Measurements from ENCODE around the gene TWF2.

Gene TWF2

DNA sequence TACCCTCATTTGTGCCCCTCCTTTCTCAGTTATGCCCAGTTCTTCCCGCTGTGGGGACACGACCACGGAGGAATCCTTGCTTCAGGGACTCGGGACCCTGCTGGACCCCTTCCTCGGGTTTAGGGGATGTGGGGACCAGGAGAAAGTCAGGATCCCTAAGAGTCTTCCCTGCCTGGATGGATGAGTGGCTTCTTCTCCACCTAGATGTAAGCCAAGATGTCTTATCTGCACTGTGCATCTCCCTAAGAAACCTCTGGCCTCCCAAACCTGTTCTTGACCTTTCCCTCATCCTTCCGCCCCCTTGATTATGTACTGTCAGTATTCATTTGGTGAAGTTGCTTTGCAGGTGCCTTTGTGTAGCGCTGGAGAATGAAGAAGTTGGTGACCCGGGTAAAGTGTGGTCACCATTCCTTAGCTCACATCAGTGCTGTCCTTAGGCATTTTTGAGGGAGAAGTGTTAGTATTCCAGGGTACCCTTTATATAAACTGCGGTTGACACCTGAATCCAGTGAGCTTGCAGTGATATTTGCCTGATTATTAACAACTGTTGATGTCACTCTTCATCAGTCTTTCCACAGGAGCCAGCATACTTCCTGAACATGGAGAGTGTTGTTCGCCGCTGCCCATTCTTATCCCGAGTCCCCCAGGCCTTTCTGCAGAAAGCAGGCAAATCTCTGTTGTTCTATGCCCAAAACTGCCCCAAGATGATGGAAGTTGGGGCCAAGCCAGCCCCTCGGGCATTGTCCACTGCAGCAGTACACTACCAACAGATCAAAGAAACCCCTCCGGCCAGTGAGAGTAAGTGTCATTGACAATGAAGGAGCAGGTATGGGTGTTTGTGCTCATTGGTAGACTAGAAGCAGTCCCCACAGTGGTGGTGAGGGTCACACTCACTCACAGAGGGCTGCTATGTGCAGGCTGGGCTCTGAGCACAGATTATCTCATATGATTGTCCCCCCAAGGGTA lies 40.0 kb downstream of the TWF2 start:
- no peak for DNase-seq

DNA sequence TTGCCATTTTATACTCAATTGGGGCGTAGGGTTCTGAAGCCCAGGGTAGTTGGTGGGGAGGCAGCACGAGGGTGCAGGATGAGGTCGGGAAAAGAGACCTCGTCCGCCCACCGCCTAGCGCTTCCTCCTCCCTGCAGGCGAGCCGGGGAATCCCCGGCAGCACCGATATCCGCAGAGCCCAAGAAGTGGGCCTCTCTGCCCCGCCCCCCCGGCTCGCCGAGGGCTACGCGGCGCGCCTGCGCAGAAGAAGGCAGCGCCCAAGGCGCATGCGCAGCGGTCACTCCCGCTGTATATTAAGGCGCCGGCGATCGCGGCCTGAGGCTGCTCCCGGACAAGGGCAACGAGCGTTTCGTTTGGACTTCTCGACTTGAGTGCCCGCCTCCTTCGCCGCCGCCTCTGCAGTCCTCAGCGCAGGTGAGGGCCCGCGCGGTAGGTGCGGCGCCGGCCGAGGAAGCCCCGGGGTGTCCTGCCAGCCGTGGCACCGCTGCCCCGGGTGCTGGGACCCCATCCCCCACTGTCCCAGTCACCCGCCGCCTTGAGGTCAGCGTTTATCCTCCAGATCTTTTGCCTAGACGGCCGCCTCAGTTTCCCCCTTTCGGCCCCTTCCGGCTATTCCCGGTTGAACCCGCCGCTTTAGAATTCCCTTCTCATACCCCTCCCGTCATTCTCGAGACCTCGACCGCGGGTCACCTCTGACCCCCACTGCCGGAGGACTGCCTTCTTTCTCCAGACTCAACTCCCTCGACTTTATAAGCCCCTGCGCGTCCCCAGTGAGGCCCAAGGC lies 40.9 kb downstream of the TWF2 start, which contains the start of gene ALAS1:
Gene ALAS1, plus strand, starts transcription at position 319 of the 784 bp plus-strand sequence. CDS start 1,082 bp downstream, outside the sequence.
- DNase-seq = peak; percentile 97

DNA sequence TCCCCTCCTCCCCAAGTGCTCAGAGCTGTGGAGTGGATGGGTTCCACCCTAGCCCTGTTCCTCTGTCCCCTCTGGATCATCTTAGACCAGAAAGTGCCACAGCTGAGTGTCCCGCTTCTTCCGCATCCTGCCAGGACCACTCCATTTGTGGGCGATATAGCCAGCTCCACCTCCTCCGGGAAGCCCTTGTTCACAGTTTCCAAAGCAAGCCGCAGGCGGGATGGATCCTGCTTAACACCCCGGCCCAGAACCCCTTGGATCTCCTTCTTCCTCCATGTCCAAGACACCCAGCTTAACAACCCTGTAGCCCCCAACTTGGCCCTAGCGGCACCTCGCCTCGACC lies 41.5 kb downstream of the TWF2 start:
- DNase-seq = no peak

DNA sequence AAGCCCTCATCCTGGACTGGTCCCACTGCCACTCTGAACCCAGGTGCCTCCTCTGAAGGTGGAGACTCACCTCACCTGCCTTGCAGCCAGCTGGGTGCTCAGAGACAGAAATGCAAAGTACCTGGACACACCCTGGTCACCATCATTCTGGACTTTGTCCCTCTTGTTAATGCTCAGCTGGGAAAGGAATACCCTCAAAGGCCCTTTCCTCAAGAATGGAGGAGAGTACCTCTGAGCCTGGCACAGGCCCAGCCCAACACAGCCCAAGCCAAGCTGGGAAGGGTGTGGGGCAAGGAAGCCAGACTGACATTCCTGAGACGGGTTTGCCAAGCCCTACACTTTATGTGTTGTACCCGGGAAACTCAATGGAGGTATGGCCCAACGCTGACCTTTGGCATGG lies 42.0 kb downstream of the TWF2 start:
- no peak for DNase-seq

DNA sequence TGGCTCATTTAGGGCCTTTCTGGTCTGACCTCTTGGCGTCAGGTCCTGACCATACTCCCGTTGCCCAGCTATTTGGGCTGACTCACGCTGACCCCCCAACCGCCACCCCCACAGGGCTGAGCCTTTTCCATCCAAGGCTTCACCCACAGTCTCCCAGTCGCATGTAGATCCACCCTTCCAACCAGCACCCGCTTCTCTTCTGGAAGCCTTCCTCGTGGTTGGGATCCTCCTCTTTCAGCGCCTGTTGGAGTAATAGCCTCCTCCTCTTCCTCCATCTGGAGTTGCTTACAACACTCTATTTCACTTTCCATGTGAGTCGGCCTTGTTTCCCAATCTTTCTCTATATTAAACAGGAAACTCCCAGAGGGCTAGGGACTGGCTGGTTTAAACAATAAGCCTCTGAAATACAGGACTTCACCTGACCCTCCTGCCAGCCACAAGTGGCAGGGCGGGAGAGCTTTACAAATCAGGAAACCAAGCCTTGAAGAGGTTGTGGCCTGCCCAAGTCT lies 43.1 kb downstream of the TWF2 start:
- DNase-seq = no peak

DNA sequence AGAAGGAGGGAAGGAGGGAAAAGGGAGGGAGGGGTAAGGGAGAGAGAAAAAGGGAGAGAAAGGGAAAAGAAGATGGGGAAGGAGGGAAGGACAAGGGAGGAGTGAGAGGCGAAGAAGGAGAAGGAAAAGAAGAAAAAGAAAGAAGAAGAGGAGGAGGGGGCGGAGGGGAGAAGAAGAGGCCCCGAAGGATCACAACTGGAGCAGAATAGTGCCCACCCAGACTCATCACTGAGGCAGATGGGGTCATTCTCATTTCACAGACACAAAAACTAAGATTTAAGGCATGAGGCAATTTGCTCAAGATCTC lies 43.7 kb downstream of the TWF2 start:
- DNase-seq = no peak

DNA sequence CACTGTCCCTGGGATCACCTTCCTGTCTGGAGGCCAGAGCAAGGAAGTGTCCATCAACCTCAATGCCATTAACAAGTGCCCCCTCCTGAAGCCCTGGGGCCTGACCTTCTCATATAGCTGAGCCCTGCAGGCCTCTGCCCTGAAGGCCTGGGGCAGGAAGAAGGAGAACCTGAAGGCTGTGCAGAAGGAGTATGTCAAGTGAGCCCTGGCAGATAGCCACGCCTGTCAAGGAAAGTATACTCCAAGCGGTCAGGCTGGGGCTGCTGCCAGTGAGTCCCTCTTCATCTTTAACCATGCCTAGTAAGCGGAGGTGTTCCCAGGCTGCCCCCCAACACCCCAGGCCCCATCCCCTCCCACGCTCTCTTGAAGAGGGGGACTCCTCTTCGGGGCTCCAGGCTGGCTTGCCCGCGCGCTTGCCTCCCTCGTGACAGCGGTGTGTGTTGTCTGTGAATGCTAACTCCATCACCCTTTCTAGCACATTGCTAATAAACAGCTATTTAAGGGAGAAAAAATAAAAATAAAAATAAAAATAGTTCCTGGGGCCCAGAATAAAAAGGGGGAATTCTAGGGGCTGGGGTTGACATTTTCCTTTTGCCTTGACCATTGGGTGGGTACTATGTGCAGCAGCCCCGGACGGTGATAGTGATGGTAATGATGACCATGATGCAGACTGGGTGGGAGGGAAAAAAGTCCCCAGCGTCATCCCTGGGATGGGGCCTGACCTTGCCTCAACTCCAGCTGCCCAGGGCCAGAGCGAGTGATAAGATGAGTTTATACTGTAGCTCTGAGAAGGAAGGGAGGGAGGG lies 44.3 kb downstream of the TWF2 start:
- no peak for DNase-seq

DNA sequence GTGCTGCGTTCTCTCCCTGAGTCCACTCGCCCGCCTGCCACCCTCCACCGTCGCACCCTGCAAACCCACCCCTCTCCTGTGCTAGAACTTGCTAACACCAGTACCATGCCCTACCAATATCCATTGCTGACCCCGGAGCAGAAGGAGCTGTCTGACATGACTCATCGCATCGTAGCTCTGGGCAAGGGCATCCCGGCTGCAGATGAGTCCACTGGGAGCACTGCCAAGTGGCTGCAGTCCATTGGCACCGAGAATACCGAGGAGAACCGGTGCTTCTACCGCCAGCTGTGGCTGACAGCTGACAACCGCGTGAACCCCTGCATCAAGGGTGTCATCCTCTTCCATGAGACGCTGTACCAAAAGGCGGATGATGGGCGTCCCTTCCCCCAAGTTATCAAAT lies 45.9 kb downstream of the TWF2 start:
- DNase-seq = no peak

DNA sequence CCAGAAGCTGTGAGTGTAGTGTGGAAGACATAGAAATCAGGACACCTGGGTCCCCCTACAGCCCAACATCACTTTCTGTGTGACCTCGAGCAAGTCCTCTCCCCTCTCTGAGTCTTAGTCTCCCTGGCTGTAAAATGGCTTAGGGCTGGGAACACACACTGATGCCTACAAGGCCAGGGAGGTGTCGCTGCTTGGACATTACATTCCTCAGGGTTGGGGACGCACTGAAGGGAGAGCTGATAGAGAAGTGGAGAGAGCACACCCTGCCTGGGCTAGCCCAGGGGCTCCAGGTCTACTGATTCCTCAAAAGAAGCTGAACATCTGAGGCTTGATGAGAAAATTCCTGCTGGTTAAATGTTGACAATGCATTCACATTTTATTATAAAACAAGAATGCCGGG lies 47.3 kb downstream of the TWF2 start:
- DNase-seq = no peak

DNA sequence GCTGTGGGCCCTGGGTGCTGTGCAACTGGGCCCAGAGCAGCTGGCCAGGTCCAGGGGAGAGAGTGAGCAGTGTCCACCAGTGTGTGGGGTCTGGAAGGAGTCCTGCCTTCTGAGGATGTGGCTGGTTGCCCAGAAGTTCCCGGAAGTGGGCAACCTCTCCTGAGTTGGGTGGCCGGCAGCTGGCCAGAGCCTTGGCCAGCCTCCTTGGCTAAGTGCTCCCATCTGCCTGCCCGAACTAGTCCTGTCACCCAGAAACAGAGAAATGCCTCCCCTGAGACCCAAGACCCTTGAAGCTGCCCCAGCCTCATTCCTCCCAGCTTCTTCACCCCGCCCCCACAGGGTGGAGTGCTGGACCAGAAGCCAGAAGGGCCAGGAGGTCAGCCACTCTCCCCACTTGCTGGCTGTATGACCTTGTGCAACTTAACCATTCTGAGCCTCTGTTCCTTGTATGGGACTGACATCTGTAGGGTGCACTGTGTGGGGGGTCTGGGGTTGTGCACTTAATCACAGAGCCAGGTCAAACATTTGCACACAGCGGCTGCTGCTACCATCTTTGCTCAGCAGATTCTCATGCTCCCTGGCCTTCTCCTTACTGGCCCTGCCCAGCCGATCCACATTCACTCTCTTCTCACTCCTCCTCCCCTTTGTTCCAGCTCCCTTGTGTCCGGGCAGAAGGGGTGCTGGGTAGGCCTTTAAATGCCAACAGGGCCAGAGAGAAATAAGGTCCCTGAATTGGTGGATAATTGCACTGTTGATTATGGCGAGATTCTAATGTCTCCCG lies 48.5 kb downstream of the TWF2 start:
- DNase-seq = no peak

DNA sequence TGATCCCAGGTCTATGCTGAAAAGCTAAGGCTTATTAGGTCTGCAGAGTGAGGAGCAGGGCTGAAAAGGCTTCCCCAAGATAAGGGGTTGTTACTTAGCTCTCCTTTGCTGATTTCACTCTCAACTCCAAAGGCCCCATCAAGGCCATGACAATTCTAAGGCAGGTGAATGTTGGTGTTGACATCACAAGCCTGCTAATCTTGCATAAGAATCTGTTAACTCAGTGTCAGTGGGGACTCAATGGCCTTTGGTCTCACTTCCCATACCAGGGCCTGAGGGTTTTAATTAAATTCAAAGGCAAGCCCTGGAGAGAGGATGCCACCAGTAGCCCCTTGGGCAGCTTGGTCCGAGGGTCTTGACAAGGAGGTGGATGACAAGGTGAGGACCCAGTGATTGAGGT lies 50.4 kb downstream of the TWF2 start:
- no peak for DNase-seq

DNA sequence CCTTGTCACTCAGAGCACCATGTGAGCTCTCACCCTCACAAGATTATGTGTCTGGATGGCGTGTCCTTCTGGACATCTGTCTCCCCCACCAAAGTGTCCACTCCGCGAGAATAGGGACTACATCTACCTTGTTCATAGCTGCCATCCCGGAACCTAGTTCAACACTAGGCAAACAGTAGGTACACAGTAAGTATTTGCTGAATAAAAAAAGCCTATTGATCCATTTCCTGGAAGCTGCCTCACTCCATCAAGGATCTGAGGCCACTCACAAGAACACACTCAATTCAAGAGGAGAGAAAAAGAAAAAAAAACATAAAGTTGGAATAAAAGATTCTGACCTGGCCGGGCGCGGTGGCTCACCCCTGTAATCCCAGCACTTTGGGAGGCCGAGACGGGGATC lies 52.2 kb downstream of the TWF2 start:
- DNase-seq = no peak

DNA sequence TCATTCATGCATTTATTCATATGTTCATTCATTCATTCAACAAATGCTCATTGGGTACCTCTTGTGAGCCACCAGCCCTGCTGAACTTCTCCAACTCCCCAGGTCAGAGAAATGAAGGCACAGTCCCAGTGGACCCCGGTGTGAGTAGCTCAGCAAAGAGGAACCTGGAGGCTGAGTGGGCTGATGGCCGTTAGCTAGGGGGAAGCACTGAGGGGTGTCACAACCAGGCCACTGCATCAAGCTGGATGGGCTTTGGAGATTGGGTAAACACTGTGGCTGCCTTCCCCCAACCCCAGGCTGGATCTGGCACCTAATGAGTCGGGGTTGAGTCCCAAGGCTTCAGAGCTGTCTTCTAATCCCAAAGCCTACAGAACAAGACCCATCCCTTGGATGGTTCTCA lies 53.1 kb downstream of the TWF2 start:
- no peak for DNase-seq

DNA sequence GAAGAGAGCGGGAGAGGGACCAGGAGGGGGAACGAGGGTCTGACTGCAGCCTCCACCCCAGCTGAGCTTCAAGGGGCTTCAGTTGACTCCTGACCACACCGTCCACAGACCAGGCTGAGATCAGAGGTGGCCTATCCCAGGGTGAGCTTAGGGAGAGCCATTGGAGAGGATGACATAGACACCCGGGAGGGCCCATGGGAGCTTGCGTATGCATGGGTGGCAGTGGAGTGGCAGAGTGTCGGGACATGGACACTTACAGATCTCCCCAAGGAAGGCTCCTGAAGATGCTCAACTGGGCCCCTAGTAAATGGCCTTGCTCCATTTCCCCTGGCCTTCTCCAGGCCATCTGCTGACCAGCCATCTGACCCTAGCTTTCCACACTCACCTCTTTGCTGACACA lies 53.6 kb downstream of the TWF2 start:
- DNase-seq = no peak

DNA sequence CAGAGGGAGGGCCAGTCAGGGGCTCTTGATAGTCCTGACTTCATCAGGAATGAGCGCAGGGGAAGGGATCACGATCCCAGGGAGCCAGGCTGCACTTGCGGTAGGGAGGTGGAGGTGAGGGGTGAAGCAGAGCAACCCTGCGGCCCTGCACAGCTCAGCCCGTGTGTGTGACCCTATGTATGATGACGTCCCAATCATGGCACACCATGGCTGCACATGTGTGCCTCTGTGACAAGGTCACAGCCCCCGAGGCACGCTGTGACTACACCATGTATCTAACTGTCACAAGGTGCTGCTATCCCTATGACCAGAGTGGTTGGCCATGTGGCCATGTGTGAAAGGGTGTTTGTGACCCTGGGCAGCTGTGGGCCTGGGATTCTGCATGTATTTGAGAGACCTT lies 54.3 kb downstream of the TWF2 start:
- no peak for DNase-seq

DNA sequence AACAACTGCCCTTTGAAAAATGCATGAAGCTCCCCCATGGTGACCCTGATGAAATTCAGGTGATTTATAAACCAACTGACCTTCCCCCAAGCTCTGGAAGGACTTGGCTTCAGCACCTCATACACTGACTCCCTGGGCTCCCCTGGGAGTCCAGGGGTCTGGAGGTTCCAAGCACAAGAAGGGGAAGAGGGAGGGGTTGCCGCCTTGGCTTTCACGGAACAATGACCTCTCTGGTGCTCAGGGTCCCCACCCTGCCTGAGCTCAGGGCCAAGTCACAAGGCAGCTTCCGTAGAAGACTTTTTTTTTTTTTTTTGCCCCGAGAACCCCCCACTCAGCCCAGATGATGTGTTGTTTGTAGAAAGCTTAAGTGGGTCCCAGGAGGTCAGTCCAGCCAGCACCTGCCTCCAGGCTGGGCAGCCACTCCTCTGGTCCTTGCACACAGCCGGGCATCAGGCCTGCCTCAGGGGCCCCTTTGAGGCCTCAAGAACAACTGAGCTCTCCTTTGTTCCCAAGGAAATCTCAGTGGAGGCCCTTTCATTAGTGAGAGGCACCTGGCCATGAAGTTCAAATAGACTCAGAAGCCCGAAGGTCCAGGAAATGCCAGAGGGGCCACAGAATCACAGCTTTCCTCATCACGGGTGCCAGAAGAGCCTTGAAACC lies 55.0 kb downstream of the TWF2 start:
- DNase-seq = no peak

DNA sequence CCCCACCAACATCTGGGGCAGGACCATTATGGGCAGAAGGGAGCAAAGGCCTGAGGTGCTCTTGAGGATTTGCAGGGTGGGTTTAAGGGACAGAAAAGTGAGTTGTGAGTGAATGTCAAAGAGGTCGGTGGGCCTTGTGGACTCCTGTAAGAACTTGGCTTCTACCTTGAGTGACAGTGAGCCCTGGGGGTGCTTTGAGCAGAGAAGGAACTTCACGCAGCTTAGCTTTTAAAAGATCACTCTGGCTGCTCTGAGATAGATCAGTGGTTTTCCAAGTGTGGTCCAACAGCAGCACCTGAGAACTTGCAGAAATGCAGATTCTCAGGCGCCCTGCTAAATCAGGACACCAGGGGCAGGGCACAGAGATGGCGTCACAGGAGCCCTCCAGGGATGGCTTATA lies 56.3 kb downstream of the TWF2 start:
- no peak for DNase-seq

DNA sequence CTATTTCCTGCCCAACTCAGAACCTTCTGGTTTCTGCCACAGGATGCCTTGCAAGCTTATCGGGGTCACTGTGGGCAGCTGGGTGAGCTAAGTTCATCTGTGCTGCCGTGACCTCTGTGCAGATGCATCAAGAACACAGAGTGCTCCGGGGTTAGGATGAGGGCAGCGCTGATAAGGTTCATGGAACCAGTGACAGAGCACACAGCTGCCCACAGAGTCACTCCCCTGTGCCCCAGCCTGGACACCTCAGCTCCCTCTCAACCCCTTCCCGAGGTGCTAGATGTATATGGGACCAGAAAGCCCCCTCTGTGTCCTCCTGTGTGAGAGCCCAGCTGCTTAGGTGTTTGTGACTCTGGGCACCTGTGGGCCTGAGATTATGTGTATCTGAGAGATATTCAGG lies 56.8 kb downstream of the TWF2 start:
- no peak for DNase-seq

DNA sequence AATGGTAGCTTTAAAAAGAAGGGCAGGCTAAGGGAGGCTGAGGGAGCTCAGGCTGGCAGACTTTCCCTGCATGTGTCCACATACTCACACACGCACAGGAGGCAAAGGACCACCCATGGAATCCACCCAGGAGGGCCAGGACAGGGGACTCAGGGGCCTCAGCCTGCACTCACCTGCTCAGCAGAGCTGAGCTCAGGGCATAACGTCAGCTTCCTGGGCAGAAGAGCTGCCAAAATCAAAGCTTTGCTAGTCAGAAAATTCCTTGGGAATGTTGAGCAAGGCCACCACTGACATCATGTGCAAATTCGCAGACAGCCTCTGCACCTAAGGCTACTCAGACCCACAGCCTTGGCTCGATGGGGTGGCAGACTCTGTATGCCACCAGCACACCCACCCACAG lies 57.4 kb downstream of the TWF2 start:
- DNase-seq = no peak

Data from eye (tissue), 1 donor.